ENCODE measurements around the gene LRRC41.
A peak's percentile ranks its signal among the peaks of the same experiment; 100 is the strongest.

Gene LRRC41

DNA sequence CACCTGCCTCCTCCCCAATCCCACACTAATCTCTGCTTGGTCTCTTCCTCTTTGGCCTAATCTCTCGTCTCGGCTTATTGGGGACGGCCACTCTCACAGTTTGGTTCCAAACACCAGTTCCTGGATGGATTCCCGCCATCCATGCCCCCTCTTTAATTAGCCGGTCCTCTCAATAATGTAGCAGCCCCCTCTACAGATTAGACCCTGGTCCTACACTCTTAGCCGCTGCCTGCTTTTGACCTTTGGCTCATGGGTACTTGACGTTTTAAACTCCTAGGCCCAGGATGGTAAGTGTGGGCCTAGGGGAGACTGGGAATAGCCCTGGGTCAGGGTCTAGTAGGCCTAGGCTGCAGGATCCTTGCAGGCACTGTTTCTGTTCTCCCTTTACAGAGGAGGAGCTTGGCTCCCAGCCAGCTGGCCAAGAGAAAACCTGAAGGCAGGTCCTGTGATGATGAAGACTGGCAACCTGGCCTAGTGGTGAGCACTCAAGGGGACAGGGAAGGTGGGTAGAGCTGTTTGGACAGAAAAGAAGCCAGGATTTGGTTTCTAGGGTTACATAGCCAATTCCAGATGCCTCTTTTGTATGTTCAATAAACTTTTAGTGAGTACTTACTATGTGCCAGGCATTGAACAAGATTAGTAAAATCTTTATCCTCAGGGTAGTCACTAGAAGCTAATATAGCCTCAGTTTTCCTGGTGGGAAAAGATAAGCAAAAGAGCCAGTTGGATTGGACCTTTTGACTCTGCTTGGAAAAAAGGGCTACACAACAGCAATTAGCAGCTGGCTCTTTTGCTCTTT lies 55.1 kb downstream of the LRRC41 start (continued):
- TF ChIP-seq, protein P1, sequence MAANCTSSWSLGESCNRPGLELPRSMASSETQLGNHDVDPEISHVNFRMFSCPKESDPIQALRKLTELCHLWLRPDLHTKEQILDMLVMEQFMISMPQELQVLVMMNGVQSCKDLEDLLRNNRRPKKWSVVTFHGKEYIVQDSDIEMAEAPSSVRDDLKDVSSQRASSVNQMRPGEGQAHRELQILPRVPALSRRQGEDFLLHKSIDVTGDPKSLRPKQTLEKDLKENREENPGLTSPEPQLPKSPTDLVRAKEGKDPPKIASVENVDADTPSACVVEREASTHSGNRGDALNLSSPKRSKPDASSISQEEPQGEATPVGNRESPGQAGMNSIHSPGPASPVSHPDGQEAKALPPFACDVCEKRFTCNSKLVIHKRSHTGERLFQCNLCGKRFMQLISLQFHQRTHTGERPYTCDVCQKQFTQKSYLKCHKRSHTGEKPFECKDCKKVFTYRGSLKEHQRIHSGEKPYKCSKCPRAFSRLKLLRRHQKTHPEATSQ (tag by site-specific recombination; IDR thresholded peaks at IDR 0.05): no peak
- TF ChIP-seq ZNF558 (tag by site-specific recombination; IDR thresholded peaks at IDR 0.05) (no peak), ZNF416 (tag by site-specific recombination; IDR thresholded peaks at IDR 0.05) (no peak), GLIS2 (tag by site-specific recombination; IDR thresholded peaks at IDR 0.05) (no peak), ZBTB1 (tag by site-specific recombination; IDR thresholded peaks at IDR 0.05) (no peak), WT1 (tag by site-specific recombination; IDR thresholded peaks at IDR 0.05) (no peak), ZNF561 (tag by site-specific recombination; IDR thresholded peaks at IDR 0.05; ENCODE audit: borderline replicate concordance) (peak; percentile 89; the same call in 1 of the 2 replicates), ZSCAN23 (tag by site-specific recombination; IDR thresholded peaks at IDR 0.05) (no peak), ZNF146 (tag by site-specific recombination; IDR thresholded peaks at IDR 0.05) (no peak), ZNF155 (tag by site-specific recombination; IDR thresholded peaks at IDR 0.05) (no peak), ZNF585B (tag by site-specific recombination; IDR thresholded peaks at IDR 0.05) (no peak), ZNF529 (tag by site-specific recombination; IDR thresholded peaks at IDR 0.05; ENCODE audit: insufficient replicate concordance) (no peak), ZNF596 (tag by site-specific recombination; IDR thresholded peaks at IDR 0.05) (no peak), ZNF37A (tag by site-specific recombination; IDR thresholded peaks at IDR 0.05) (no peak), ZNF664 (tag by site-specific recombination; IDR thresholded peaks at IDR 0.05) (peak; percentile 92), MEIS1 (CRISPR knock-in tag; IDR thresholded peaks at IDR 0.05; ENCODE audit: borderline replicate concordance) (no peak), FEZF1 (tag by site-specific recombination; IDR thresholded peaks at IDR 0.05) (no peak), ZNF404 (tag by site-specific recombination; IDR thresholded peaks at IDR 0.05) (no peak), GLI4 (tag by site-specific recombination; IDR thresholded peaks at IDR 0.05) (no peak)
- TF ChIP-seq, protein P2, sequence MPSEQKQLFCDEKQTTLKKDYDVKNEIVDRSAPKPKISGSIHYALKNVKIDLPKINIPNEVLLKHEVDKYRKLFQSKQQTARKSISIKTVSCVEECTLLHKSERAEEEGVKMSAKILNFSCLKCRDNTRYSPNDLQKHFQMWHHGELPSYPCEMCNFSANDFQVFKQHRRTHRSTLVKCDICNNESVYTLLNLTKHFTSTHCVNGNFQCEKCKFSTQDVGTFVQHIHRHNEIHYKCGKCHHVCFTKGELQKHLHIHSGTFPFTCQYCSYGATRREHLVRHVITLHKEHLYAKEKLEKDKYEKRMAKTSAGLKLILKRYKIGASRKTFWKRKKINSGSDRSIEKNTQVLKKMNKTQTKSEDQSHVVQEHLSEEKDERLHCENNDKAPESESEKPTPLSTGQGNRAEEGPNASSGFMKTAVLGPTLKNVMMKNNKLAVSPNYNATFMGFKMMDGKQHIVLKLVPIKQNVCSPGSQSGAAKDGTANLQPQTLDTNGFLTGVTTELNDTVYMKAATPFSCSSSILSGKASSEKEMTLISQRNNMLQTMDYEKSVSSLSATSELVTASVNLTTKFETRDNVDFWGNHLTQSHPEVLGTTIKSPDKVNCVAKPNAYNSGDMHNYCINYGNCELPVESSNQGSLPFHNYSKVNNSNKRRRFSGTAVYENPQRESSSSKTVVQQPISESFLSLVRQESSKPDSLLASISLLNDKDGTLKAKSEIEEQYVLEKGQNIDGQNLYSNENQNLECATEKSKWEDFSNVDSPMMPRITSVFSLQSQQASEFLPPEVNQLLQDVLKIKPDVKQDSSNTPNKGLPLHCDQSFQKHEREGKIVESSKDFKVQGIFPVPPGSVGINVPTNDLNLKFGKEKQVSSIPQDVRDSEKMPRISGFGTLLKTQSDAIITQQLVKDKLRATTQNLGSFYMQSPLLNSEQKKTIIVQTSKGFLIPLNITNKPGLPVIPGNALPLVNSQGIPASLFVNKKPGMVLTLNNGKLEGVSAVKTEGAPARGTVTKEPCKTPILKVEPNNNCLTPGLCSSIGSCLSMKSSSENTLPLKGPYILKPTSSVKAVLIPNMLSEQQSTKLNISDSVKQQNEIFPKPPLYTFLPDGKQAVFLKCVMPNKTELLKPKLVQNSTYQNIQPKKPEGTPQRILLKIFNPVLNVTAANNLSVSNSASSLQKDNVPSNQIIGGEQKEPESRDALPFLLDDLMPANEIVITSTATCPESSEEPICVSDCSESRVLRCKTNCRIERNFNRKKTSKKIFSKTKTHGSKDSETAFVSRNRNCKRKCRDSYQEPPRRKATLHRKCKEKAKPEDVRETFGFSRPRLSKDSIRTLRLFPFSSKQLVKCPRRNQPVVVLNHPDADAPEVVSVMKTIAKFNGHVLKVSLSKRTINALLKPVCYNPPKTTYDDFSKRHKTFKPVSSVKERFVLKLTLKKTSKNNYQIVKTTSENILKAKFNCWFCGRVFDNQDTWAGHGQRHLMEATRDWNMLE (tag by site-specific recombination; conservative IDR thresholded peaks at IDR 0.05; ENCODE audit: low read depth): no peak
- TF ChIP-seq, protein P3, sequence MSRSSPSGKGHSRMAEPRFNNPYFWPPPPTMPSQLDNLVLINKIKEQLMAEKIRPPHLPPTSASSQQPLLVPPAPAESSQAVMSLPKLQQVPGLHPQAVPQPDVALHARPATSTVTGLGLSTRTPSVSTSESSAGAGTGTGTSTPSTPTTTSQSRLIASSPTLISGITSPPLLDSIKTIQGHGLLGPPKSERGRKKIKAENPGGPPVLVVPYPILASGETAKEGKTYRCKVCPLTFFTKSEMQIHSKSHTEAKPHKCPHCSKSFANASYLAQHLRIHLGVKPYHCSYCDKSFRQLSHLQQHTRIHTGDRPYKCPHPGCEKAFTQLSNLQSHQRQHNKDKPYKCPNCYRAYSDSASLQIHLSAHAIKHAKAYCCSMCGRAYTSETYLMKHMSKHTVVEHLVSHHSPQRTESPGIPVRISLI (tag by site-specific recombination; IDR thresholded peaks at IDR 0.05): no peak
- TF ChIP-seq, protein P4, sequence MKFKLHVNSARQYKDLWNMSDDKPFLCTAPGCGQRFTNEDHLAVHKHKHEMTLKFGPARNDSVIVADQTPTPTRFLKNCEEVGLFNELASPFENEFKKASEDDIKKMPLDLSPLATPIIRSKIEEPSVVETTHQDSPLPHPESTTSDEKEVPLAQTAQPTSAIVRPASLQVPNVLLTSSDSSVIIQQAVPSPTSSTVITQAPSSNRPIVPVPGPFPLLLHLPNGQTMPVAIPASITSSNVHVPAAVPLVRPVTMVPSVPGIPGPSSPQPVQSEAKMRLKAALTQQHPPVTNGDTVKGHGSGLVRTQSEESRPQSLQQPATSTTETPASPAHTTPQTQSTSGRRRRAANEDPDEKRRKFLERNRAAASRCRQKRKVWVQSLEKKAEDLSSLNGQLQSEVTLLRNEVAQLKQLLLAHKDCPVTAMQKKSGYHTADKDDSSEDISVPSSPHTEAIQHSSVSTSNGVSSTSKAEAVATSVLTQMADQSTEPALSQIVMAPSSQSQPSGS (tag by site-specific recombination; IDR thresholded peaks at IDR 0.05; ENCODE audit: low read depth): no peak
- TF ChIP-seq, protein P5, sequence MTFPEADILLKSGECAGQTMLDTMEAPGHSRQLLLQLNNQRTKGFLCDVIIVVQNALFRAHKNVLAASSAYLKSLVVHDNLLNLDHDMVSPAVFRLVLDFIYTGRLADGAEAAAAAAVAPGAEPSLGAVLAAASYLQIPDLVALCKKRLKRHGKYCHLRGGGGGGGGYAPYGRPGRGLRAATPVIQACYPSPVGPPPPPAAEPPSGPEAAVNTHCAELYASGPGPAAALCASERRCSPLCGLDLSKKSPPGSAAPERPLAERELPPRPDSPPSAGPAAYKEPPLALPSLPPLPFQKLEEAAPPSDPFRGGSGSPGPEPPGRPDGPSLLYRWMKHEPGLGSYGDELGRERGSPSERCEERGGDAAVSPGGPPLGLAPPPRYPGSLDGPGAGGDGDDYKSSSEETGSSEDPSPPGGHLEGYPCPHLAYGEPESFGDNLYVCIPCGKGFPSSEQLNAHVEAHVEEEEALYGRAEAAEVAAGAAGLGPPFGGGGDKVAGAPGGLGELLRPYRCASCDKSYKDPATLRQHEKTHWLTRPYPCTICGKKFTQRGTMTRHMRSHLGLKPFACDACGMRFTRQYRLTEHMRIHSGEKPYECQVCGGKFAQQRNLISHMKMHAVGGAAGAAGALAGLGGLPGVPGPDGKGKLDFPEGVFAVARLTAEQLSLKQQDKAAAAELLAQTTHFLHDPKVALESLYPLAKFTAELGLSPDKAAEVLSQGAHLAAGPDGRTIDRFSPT (tag by site-specific recombination; IDR thresholded peaks at IDR 0.05): no peak
- TF ChIP-seq, protein P6, sequence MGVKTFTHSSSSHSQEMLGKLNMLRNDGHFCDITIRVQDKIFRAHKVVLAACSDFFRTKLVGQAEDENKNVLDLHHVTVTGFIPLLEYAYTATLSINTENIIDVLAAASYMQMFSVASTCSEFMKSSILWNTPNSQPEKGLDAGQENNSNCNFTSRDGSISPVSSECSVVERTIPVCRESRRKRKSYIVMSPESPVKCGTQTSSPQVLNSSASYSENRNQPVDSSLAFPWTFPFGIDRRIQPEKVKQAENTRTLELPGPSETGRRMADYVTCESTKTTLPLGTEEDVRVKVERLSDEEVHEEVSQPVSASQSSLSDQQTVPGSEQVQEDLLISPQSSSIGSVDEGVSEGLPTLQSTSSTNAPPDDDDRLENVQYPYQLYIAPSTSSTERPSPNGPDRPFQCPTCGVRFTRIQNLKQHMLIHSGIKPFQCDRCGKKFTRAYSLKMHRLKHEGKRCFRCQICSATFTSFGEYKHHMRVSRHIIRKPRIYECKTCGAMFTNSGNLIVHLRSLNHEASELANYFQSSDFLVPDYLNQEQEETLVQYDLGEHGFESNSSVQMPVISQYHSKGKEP (tag by site-specific recombination; IDR thresholded peaks at IDR 0.05): peak; percentile 38; the same call in 1 of the 2 replicates
- TF ChIP-seq, protein P7, sequence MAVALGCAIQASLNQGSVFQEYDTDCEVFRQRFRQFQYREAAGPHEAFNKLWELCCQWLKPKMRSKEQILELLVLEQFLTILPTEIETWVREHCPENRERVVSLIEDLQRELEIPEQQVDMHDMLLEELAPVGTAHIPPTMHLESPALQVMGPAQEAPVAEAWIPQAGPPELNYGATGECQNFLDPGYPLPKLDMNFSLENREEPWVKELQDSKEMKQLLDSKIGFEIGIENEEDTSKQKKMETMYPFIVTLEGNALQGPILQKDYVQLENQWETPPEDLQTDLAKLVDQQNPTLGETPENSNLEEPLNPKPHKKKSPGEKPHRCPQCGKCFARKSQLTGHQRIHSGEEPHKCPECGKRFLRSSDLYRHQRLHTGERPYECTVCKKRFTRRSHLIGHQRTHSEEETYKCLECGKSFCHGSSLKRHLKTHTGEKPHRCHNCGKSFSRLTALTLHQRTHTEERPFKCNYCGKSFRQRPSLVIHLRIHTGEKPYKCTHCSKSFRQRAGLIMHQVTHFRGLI (tag by site-specific recombination; IDR thresholded peaks at IDR 0.05): no peak

Data from HEK293 (cell line).